Loucy (cell line): Measurements from ENCODE around the gene FOXJ3.

Experiments
- CTCF ChIP-seq: fragments of 200-600 bp; sonication (generic); conservative IDR thresholded peaks from 2 replicates; pipeline ENCODE4 v1.5.1; 2014; ENCODE audit warnings: mild to moderate bottlenecking, antibody characterized with exemption, low read length
- EZH2phosphoT487 ChIP-seq: fragments of 200-600 bp; IDR thresholded peaks from 2 replicates; pipeline ENCODE4 v1.6.1; 2018; ENCODE audit warnings: antibody characterized with exemption, mild to moderate bottlenecking, moderate library complexity, borderline replicate concordance

- TF ChIP-seq CTCF (no peak), EZH2phosphoT487 (no peak)
Measured at GRCh38 chr1:42152907-42153600, 182.0 kb downstream of the FOXJ3 start, which contains the start of gene GUCA2B.
